ENCODE measurements around the gene HYAL4. TPM values are rescaled to one million over a fixed set of nuclear protein-coding genes. Genes with fewer than 3 reads are reported as not detected.

HYAL4 gene
- total and polyA plus RNA-seq, 5 donors: 0.41 to 0.42 TPM; not detected in 3

DNA sequence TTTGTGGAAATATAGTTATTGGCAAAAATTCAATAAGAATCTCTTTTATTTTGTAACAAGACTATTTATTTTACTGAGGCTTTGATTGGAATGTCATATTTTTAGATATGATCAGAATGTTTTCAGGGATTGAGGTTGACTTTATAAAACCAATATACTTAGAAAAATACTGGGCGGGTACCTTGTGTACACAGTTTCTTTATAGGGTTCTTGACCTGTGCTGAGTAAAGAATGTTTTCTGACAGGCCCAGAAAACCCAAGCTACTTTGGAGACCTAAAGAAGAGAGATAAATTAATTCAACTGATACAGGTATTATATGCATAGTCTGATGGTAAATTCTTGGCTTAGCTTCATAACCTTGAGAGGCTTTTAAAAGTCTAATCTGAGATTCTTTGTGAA lies 56.1 kb downstream of the HYAL4 start:
- ATAC-seq (no peak), DNase-seq (no peak)
- no peaks in the 10 kb centered on the region for H3K9me3 ChIP-seq (ENCODE audit: control insufficient read depth, low read length)
- 83% methylated on average over 1 of the region's 1 CpG for WGBS
- no peaks in the 10 kb centered on the region for H3K4me1 ChIP-seq (ENCODE audit: control insufficient read depth, insufficient read depth, low read length)
- H3K27me3 ChIP-seq (ENCODE audit: control insufficient read depth, insufficient read depth): no peaks in the 10 kb centered on the region
- intact Hi-C loops (cut with DNase I): no loop called here
- H3K4me3 ChIP-seq (ENCODE audit: low read length): no peak overlapping the region
- no peak overlapping the region for H3K27ac ChIP-seq (ENCODE audit: low read length)

DNA sequence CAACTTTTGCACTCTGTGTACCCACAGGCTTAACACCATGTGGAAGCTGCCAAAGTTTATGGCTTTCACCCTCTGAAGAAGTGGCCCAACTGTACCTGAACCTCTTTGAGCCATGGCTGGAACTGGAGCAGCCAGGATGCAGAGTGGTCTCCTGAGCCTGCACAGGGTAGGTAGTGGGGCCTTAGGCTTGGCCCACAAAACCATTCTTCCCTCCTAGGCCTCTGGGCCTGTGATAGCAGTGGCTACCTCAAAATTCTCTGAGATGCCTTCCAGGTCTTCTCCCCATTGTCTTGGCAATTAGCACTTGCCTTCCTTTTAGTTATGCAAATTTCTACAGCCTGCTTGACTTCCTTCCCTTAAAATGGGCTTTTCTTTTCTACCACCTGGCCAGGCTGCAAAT lies 60.7 kb downstream of the HYAL4 start:
- H3K4me1 ChIP-seq (ENCODE audit: control insufficient read depth, insufficient read depth, low read length): no peaks in the 10 kb centered on the region
- no peak for DNase-seq
- H3K4me3 ChIP-seq (ENCODE audit: low read length): no peak overlapping the region
- ATAC-seq: no peak
- intact Hi-C loops (cut with DNase I): no loop called here
- no peaks in the 10 kb centered on the region for H3K9me3 ChIP-seq (ENCODE audit: control insufficient read depth, low read length)
- no peaks in the 10 kb centered on the region for H3K27me3 ChIP-seq (ENCODE audit: control insufficient read depth, insufficient read depth)
- H3K27ac ChIP-seq (ENCODE audit: low read length): no peak overlapping the region

DNA sequence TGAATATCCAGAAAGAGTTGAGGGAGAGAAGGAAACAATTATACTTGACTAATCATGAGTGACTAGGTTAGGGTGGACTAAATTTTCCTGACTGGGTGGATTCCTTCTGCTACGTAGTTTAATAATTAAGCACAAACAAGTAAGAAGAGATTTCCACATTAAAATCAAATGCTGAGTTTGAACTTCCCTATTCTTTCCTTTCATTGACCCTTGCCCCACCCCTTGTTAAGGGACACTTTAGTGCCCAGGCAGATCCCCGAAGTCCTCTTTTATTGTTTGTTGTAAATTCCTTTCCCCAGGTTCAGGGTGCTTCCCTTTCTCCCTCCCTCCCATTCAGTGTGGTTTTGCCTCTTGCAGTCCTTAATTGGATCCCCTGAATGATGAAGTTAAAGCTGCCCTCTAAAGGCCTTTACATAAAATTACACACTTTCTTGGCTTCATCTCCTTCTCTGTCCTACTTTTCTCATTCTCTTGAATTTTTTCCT lies 71.3 kb downstream of the HYAL4 start:
- Histone ChIP-seq H3K4me3 (ENCODE audit: low read length) (no peak overlapping the region), H3K27ac (ENCODE audit: low read length) (no peak overlapping the region), H3K4me1 (ENCODE audit: control insufficient read depth, insufficient read depth, low read length) (no peaks in the 10 kb centered on the region), H3K27me3 (ENCODE audit: control insufficient read depth, insufficient read depth) (no peaks in the 10 kb centered on the region), H3K9me3 (ENCODE audit: control insufficient read depth, low read length) (no peaks in the 10 kb centered on the region)
- intact Hi-C loops (cut with DNase I): no loop called here
- ATAC-seq (no peak), DNase-seq (no peak)
- 42% methylated on average over 2 of the region's 2 CpGs for WGBS

DNA sequence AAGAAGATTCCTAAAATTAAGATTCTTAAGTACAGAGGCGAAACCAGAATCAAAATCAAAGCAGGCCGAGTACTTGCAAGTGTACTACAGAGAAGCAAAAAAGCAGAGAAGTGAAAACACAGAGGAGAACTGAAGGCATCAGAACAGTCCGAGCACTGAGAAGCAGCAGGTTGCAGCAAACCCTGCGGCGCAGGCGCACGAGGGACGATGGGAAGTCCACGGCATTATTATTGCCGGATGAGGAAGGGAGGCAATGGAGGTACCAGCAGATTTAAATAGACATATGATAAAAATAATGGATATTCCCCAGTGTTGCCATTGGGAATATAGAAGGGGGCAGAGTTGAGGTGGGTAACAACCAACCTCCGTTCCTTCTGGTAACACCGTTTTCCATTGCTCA lies 72.9 kb downstream of the HYAL4 start:
- ATAC-seq: no peak
- Histone ChIP-seq H3K4me3 (ENCODE audit: low read length) (no peak overlapping the region), H3K4me1 (ENCODE audit: control insufficient read depth, insufficient read depth, low read length) (no peaks in the 10 kb centered on the region), H3K27ac (ENCODE audit: low read length) (no peak overlapping the region), H3K27me3 (ENCODE audit: control insufficient read depth, insufficient read depth) (no peaks in the 10 kb centered on the region), H3K9me3 (ENCODE audit: control insufficient read depth, low read length) (no peaks in the 10 kb centered on the region)
- WGBS: 94% methylated on average over 12 of the region's 12 CpGs
- DNase-seq: no peak
- intact Hi-C loops (cut with DNase I): no loop called here

DNA sequence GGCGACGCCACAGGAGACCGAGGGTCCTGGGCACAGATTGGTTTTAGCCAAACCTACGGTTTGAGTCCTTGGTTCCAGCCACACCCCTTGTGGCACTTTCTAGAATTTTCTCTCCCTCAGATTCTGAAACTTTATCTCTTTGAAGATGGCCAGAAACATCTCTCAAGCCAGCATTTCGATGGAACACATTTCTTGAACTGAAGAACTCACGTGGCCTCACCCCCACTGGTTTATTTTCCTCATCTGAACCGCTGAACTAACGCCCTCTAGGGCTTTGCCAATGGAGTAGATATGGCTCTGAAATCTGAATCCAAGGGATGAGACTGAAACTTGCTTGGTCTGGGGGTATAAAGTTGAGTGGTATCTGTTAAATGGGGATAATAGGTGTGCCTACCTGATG lies 73.3 kb downstream of the HYAL4 start:
- DNase-seq: no peak

DNA sequence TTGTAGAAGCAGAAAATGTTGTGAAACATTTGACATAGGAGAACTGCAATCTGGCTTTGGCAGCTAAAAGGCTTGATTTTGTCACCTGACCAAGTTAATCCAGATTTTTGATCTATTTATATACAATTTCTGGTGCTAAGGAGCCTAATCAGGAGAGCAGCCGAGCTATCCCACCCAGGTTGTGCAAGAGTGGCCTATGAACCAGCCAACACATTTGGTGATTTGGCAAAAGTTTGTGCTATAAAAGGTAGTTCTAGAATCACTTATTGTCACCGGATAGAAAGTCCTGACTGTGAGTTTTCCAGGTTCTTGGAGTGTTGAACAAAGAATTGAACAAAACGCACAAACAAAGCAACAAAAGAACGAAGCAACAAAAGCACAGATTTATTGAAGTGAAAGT lies 78.6 kb downstream of the HYAL4 start:
- DNase-seq (no peak), ATAC-seq (no peak)
- 85% methylated on average over 4 of the region's 4 CpGs for WGBS
- intact Hi-C loops (cut with DNase I): no loop called here
- no peaks in the 10 kb centered on the region for H3K4me1 ChIP-seq (ENCODE audit: control insufficient read depth, insufficient read depth, low read length)
- no peaks in the 10 kb centered on the region for H3K27me3 ChIP-seq (ENCODE audit: control insufficient read depth, insufficient read depth)
- H3K4me3 ChIP-seq (ENCODE audit: low read length): no peak overlapping the region
- no peaks in the 10 kb centered on the region for H3K9me3 ChIP-seq (ENCODE audit: control insufficient read depth, low read length)
- H3K27ac ChIP-seq (ENCODE audit: low read length): no peak overlapping the region

More for the DNA sequence above, 73.3 kb downstream of the HYAL4 start:
- H3K27me3 ChIP-seq (ENCODE audit: control insufficient read depth, insufficient read depth): no peaks in the 10 kb centered on the region
- no peak for ATAC-seq
- no peaks in the 10 kb centered on the region for H3K9me3 ChIP-seq (ENCODE audit: control insufficient read depth, low read length)
- WGBS: 88% methylated on average over 8 of the region's 8 CpGs
- H3K4me3 ChIP-seq (ENCODE audit: low read length): no peak overlapping the region
- no peaks in the 10 kb centered on the region for H3K4me1 ChIP-seq (ENCODE audit: control insufficient read depth, insufficient read depth, low read length)
- H3K27ac ChIP-seq (ENCODE audit: low read length): no peak overlapping the region
- intact Hi-C loops (cut with DNase I): no loop called here

DNA sequence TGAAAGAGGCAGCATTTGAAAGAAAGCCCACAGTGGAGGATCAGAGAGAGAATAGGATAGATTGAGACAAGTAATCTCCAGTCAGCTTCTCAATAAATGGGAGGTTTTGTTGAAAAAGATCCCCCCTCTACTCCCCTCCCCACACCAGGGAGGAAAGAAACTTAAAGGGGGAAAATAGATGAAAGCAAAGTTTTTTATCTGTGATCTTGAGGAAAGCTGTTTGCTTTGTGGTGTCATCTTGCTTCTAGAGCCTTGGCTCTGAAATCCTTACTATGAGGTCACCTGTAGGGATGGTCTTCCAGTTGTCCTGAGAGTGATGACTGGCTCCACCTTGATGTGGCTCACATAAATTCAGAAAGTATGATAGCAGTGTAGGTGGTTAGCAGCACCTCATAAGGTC lies 80.0 kb downstream of the HYAL4 start, which contains the start of gene SPAM1:
SPAM1 (plus strand) TSS at position 301 of the 400 bp plus-strand sequence. CDS start 28,330 bp downstream, outside the sequence.
- Histone ChIP-seq H3K27me3 (ENCODE audit: control insufficient read depth, insufficient read depth) (no peaks in the 10 kb centered on the region), H3K4me3 (ENCODE audit: low read length) (no peak within 1 kb of the TSS), H3K4me1 (ENCODE audit: control insufficient read depth, insufficient read depth, low read length) (no peaks in the 10 kb centered on the region), H3K9me3 (ENCODE audit: control insufficient read depth, low read length) (no peaks in the 10 kb centered on the region), H3K27ac (ENCODE audit: low read length) (no peak within 1 kb of the TSS)
- intact Hi-C loops (cut with DNase I): no loop called here
- DNase-seq: no peak
- no peak for ATAC-seq

Other genes starting within 250 kb of the HYAL4 start
- 10 to 100 TPM; 15.6 to 56.7 (median 39.5) TPM for gene ASB15, start 243.3 kb upstream of the HYAL4 start, total RNA-seq
- 23.7 TPM for gene ASB15, start 243.3 kb upstream of the HYAL4 start, polyA plus RNA-seq
- gene LMOD2, start 189.3 kb upstream of the HYAL4 start, total RNA-seq: 100 to 1,000 TPM; 258 to 704 (median 329) TPM
- 849 TPM for gene LMOD2, start 189.3 kb upstream of the HYAL4 start, polyA plus RNA-seq
- 10 to 100 TPM; 24.7 to 32.5 (median 28.6) TPM for gene WASL, start 96.2 kb upstream of the HYAL4 start, total RNA-seq
- 16.9 TPM for gene WASL, start 96.2 kb upstream of the HYAL4 start, polyA plus RNA-seq
- not detected for gene SPAM1, start 80.1 kb downstream of the HYAL4 start, total RNA-seq
- not detected for gene SPAM1, start 80.1 kb downstream of the HYAL4 start, polyA plus RNA-seq
- gene TMEM229A, start 187.9 kb downstream of the HYAL4 start, total RNA-seq: 1 to 10 TPM in 1 of 4 donors, under 1 TPM in 3; 0.22 to 1.6 (median 0.80) TPM
- 0.50 TPM for gene TMEM229A, start 187.9 kb downstream of the HYAL4 start, polyA plus RNA-seq

All from right cardiac atrium (tissue), 5 donors.